Glomerular endothelial cell (primary cell): ENCODE measurements around the gene CHN2. TPM values are rescaled to one million over a fixed set of nuclear protein-coding genes. Genes with fewer than 3 reads are reported as not detected.

Experiments
- DNase-seq: peaks from one replicate; pipeline ENCODE4 v3.0.0-alpha.2; 2011; ENCODE audit warnings: low read depth, low spot score; ENCODE audit errors: extremely low read depth
- total RNA-seq: library from RNA; depleted of rRNA; stranded (reverse); fragments of >200 nt; gene quantifications from 2 replicates; pipeline ENCODE4 v1.2.3, GENCODE V29; 2015

CHN2 gene
- total RNA-seq, 1 donor from 2014 or later = 6.9 TPM

DNA sequence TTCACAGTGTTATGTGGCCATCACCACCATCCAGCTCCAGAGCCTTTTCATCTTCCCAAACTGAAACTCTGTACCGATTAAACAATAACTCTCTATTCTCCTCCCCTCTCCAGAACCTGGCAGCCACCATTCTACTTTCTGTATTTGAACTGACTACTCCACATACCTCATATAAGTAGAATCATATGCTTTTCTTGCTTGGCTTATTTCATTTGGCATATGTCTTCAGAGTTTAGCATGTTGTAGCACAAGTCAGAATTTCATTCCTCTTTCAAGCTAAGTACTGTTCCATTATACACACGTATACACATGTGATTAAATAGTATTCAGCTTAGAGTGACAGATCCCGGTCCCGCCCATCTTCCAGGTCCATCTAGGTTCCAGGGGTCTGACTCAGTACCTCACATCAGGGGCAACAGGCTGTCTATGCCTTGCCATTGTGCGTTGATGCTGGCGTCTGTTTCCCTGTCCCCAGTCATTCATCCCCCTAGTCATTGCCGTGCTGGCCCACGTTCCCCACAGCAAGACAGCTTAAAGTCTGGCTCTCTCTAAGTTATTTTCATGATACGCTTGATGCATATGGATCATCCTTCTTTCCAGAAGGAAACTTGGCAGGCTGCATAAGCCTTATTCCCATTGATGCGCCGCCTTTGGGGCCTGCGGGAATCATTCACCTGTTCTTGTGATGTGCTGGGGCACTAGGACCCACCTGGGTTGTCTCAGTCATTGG, 108.3 kb downstream of the CHN2 start:
- DNase-seq = no peak

DNA sequence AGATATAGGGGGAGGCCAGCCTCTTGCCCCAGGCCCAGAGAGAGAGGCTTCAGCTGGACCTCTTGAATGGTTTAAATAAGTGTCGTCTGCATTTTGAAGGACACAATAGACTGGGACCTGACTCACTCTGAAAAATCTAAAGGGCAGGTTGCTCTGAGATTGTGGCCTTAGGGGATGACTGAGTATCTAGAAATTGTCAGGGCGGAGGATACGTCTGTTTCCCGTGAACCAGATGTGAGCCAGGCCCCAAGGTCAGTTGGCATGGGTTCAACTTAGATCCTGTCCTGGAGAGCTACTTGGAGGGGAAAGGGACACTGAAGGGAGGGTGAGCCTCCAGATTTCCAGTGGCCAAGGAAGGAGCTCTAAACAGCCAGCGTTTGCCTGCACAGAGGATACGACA, 110.2 kb downstream of the CHN2 start:
- peak; percentile 75 for DNase-seq

- DNase-seq = no peak
Measured at GRCh38 chr7:29306319-29306991, 111.9 kb downstream of the CHN2 start.

GRCh38 chr7:29308424-29308823, 113.8 kb downstream of the CHN2 start:
- no peak for DNase-seq

DNA sequence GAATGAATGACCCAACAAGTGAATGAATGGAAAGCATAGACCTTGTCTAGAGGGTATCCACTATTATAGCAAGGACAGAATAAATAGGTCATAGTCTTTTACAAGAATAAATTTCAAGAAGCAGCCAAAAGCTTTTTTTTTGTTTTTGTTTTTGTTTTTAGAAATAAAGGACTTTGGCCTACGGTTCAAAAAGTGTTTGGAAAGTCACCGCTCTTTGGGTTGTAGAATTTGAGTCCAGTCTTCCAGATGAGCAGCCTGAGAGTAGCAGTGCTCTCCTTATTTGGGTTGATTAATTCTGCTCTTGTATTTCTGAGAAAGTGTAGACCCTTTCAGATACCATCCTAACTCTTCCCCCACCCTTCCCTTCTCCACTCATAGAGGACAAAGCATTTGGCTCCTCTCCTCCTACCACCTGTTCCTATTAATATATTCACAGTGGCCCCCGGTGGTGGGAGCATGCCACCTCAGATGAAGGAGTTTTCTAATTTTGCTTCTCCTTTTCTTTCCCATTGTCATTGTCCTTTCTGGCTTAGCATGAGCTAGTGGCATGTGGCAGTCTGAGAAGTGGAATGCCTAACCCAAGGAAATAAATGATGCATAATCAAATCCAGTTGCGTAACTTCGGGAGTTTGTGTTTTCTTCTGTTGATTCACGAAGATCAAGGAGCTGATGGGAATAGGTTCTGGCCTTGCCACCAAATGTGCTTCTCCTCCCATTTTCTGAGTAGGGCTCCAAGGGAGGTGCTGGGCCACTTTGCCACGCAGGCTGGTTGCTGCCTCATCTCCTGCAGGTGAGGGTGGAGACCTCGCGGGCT, 114.7 kb downstream of the CHN2 start:
- no peak for DNase-seq

DNA sequence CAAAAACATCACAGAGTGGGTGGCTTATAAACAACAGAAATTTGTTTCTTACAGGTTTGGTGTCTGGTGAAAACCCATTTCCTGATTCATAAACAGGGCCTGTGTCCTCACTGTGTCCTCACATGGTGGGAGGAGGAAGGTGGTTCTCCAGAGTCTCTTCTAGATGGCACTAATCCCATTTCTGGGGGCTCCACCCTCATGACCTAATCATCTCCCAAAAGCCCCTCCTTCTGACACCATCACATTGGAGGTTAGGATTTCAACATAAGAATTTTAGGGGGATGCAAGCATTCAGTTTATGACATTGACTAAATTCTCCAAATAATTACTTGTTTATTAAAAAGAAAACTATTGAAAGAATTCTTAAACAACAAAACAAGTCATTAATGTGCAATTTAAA, 116.0 kb downstream of the CHN2 start:
- DNase-seq = no peak

DNA sequence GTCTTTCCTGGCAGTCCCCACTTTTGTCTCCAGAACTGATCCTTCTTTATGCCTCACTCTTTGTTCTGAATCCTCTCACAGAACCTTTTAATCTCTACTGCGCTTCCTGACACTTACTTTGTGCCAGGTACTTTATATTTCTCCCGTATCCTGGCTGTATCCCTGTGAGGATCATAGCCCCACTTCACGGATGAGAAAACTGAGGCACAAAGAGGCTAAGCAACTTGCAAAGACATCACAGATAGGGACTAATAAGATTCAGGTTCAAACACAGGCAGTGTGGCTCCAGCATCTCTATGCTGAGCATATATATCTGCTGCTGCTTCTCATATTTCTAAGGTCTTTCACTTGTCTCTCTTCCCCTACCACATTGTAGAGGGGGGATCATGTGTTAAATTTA, 116.7 kb downstream of the CHN2 start:
- DNase-seq = no peak

GRCh38 chr7:29314148-29314547, 119.6 kb downstream of the CHN2 start:
- DNase-seq = no peak

- no peak for DNase-seq
Measured at GRCh38 chr7:29315122-29315891, 120.7 kb downstream of the CHN2 start.

DNA sequence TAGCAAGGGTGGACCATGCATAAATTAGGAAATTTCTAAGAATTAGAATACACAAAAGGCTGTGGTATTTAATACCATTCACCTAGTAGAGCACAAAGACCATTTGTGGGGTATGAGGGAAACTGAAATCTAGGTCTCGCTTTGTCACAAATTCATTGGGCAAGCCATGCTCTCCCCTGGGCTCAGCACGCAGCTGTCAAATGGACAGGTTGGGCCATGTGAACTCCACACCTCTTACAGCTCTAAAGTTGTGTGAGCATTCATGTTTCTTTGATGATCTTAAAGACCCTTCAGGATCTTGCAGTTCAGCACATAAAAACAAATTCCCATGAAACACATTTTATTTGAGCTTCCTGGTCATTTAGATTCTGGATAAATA, 121.3 kb downstream of the CHN2 start:
- DNase-seq = no peak

- no peak for DNase-seq
Measured at GRCh38 chr7:29316926-29317325, 122.4 kb downstream of the CHN2 start.

GRCh38 chr7:29318853-29319718, 124.5 kb downstream of the CHN2 start:
- no peak for DNase-seq

DNA sequence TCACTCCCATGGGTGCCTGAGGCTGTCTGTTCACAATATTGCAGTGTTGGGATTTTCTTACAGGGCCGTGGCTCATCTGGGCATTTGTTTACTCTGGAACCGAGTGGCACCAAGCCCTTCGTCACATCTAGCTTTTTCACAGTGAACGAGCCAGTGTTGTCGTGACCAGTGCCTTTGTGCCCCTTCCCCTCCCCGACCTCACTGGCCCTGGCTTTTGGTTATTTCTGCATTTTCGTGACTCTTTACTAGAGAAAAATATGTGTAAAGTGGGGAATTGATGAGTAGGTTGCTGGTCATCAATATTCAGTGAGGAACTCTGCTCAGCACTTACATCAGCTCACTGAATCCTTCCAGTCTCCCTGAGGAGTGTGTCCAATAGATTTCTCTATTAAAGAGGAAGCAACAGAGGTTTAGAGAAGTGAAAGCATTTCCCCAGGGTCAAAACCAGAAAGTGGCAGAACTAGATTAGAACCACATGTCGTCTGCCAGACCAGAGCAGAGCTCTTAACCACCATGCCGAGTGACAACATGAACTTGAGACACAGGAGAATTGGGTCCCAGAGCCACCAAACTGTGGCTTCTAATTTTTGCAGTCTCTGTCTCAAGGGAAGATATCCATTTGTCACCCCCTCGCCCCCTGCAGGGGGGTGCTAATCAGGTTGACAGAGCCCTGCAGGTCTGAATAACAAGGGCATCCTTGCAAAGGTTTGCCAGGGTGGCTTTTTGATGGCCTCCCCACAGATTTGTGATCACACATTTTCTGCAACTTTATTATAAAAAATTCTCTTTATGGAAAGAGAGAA, 125.3 kb downstream of the CHN2 start:
- DNase-seq = no peak

DNA sequence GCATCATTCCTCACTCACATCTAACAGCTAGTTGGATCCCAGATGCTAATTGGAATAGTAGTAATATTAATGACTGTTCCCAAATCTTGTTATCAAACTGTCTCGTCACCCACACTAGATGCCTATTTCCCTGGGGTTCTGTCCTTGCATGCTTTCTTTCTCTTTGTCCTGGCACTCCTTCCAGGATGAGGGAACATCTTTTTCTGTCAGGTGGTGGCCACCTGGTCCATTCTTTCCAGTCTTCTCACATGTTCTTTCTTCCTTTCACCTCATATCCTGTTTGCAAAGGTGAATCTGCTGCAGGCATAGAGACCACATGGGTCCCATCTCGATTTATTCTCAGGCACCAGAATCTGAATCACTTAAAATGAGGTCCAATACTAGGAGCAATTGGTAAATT, 126.0 kb downstream of the CHN2 start:
- DNase-seq = no peak

GRCh38 chr7:29322023-29322712, 127.6 kb downstream of the CHN2 start:
- no peak for DNase-seq

GRCh38 chr7:29325476-29325875, 130.9 kb downstream of the CHN2 start:
- DNase-seq = no peak

DNA sequence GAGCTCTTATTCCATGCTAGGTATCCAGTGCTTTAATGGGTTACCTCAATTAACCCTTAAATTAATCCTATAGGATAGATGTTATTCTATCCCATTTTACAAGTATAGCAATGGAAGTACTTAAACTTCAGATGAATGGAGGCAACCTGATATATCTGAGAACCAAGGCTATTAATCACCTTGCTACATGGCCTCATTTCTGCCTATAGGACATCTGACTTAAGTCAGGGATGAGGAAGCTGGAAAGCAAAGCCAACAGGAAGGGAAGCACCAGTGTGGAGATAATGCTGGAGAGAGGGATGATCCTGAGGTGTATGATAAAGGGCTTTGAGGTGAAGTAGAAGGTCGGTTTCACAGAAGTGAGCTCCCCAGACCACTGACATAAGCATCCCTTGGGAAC, 132.3 kb downstream of the CHN2 start:
- no peak for DNase-seq

GRCh38 chr7:29327455-29327854, 132.9 kb downstream of the CHN2 start:
- DNase-seq = no peak

- DNase-seq = no peak
Measured at GRCh38 chr7:29328045-29328444, 133.5 kb downstream of the CHN2 start.
